HG02852 (cell line): ENCODE results near the gene AKAP10.
A peak's percentile ranks its signal among the peaks of the same experiment; 100 is the strongest.
"Not testable (repeated sequence)": the region's sequence is repeated elsewhere in the genome, so short reads cannot be mapped to it uniquely, and the experiment has no call there.

Experiments
- ATAC-seq: cut with Tn5 transposase; IDR thresholded peaks from one replicate; pipeline ENCODE4 v1.9.1; 2021; ENCODE audit warnings: mild to moderate bottlenecking, moderate library complexity; ENCODE audit not compliant: unreplicated experiment

Gene AKAP10

DNA sequence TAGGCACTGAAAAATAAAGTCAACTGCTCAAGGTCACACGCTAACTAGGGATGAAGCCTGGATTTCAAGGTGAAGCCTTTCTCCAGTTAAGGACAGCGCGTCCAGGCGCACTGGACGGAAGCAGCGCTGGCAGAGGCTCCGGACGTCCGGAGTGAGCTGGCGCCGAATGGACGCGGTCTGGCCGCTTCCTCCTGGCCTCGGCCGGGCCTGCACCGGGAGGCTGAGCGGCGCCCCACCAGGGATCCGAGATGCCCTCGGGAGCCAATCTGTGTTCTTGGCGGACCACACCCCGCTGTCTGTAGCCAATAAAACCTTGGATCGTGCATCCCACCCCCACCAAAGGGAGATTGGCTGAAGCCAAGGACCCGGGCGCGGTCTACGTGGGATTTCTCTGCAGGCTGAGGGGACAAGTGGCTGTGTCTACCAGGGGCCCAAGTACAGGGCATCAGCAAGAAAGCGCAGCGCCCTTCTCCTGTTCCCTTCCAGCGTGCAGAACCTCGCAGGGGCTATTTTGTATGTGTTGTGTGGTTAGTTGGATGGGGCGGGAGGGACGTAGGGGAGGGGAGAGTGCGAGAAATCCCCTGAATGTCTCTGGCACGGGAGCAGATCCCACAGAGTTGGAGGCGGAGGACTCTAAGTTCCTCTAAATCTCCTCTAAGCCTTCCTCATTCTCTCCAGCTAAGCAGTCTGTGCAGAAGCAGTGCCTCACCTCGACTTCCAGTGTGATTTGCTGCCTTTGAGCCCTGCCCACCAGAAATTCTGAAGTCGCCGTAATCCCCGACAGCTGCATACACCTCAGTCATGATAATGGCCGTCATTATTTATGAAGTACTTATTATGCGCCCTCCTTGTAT lies 2.5 kb upstream of the AKAP10 start:
- no peak for ATAC-seq

DNA sequence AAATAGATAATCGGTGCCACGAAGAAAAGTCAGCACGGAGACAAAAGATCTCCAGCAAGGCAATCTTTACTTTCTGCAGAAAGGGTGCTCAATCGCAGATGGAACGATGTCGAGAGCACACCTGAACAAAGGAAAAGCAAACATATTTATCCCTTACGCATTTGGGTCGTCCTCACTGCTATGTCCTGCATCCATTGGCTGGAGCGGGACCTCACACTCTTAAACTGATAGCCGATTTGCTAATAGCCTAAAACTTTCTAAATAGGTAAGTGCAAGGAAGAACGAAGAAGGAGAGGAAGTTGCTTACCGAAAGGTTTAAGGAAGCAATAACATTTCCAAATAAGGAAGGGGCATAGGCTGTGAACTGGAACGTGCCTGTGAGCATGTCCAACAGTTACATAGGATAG lies 1.2 kb upstream of the AKAP10 start:
- no peak for ATAC-seq

DNA sequence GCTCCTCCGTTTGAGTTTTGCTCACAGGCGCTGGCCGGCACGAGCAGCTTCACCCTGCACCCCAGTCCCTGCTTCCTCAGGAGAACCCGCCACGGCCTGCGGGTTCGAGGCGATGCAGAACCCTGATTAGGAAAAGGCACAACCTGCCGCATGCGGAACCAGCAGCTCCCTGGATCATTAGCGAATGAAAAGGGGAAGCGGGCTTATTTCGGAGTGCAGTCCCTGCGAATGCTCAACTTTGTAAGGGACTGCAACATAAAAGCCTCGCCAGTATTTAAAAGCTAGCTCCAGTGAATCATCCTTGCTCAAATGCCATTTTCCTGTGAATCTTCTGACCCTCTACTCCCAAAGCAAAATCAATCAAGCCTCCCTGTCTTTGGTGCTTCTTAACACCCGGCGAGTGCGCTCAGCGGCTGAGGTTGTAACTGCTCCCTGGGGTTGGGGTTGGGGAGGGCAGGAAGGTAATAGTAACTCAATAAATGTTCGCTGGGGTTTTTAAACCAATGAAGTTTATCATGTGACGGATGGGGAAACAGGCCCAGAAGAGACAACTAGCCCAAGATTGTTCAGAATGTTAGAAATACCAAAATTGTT lies 678 bp upstream of the AKAP10 start:
- peak; percentile 31 for ATAC-seq

GRCh38 chr17:19975601-19976000 lies 2.0 kb downstream of the AKAP10 start:
- ATAC-seq, result no peak

- no peak for ATAC-seq
Observed at GRCh38 chr17:19973156-19973555, 4.5 kb downstream of the AKAP10 start.

DNA sequence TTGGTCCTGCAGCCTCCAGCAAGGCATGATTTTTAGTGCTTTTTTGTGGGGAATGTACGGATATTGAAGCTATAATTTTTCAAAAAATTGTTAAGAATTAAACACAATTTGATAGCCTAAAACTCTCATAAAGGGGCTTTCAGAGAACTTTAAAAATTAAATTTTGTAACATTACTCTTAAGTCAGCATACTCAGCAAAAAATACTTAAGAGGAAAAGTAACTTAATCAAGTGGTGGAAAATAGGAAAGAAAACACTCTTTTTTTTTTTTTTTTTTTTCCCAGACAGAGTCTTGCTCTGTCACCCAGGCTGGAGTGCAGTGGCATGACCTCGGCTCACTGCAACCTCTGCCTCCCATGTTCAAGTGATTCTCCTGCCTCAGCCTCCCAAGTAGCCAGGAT lies 14.7 kb downstream of the AKAP10 start:
- ATAC-seq, result not testable (repeated sequence)

- ATAC-seq, result no peak
Observed at GRCh38 chr17:19958023-19958422, 19.6 kb downstream of the AKAP10 start.

DNA sequence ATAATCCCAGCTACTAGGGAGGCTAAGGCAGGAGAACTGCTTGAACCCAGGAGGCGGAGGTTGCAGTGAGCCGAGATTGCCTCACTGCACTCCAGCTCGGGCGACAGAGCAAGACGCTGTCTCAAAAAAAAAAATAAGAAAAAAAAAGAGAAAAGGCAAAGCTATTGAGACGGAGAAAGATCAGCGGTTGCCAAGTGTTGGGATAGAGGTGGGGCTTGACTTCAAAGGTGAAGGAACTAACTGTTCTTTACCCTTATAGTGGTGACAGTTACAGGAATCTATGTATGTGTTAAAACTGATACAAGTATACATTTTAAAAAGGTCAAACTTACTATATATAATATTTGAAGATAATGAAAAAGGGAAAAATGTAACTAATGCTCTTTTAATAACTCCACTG lies 22.5 kb downstream of the AKAP10 start:
- no peak for ATAC-seq

DNA sequence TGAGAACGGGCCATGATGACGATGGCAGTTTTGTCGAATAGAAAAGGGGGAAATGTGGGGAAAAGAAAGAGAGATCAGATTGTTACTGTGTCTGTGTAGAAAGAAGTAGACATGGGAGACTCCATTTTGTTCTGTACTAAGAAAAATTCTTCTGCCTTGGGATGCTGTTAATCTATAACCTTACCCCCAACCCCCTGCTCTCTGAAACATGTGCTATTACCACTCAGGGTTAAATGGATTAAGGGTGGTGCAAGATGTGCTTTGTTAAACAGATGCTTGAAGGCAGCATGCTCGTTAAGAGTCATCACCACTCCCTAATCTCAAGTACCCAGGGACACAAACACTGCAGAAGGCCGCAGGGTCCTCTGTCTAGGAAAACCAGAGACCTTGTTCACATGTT lies 26.2 kb downstream of the AKAP10 start:
- not testable (repeated sequence) for ATAC-seq

DNA sequence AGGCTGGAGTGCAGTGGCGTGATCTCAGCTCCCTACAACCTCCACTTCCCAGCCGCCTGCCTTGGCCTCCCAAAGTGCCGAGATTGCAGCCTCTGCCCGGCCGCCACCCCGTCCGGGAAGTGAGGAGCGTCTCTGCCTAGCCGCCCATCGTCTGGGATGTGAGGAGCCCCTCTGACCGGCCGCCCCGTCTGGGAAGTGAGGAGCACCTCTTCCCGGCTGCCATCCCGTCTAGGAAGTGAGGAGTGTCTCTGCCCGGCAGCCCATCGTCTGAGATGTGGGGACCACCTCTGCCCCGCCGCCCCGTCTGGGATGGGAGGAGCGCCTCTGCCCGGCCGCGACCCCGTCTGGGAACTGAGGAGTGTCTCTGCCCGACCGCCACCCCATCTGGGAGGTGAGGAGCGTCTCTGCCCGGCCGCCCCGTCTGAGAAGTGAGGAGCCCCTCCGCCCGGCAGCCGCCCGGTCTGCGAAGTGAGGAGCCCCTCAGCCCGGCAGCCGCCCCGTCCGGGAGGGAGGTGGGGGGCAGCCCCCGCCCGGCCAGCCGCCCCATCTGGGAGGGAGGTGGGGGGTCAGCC lies 26.9 kb downstream of the AKAP10 start:
- ATAC-seq, result not testable (repeated sequence)

- ATAC-seq, result no peak
Observed at GRCh38 chr17:19948116-19948943, 29.3 kb downstream of the AKAP10 start.

DNA sequence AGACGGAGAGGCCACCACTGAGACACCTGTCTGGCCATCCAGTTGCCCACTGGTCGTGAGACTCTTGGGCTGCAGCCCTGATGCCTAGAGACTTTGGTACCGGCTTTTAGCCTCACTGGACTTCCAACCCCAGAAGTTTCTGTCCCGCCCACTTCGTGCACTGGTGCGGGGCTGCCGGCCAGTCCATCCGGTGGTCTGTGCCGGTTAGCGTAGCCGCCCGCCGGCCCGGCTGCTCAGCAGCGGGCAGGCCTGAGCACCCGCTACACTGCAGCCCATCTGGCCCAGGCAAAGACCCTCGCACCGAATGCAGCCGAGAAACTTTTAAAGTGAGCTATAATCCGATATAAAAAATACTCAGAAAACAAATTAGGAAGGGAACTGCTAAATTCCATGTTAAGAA lies 30.7 kb downstream of the AKAP10 start:
- ATAC-seq, result no peak

- no peak for ATAC-seq
Observed at GRCh38 chr17:19945009-19945626, 32.5 kb downstream of the AKAP10 start.

DNA sequence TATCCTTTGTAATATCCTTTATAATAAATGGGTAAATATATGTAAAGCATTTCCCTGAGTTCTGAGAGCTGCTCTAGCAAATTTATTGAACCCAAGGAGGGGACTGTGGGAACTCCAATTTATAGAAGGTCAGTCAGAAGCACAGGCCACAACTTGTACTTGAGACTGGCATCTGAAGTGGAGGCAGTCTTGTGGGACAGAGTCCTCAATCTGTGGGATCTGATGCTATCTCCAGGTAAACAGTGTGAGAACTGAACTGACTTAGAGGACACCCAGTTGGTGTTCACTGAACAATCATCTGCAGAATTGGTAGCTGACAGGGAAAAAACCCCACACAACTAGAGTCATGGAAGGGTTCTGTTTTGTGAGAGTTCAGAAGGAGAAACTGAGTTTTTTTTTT lies 34.0 kb downstream of the AKAP10 start:
- ATAC-seq, result no peak

GRCh38 chr17:19943026-19943425 lies 34.6 kb downstream of the AKAP10 start:
- ATAC-seq, result no peak

DNA sequence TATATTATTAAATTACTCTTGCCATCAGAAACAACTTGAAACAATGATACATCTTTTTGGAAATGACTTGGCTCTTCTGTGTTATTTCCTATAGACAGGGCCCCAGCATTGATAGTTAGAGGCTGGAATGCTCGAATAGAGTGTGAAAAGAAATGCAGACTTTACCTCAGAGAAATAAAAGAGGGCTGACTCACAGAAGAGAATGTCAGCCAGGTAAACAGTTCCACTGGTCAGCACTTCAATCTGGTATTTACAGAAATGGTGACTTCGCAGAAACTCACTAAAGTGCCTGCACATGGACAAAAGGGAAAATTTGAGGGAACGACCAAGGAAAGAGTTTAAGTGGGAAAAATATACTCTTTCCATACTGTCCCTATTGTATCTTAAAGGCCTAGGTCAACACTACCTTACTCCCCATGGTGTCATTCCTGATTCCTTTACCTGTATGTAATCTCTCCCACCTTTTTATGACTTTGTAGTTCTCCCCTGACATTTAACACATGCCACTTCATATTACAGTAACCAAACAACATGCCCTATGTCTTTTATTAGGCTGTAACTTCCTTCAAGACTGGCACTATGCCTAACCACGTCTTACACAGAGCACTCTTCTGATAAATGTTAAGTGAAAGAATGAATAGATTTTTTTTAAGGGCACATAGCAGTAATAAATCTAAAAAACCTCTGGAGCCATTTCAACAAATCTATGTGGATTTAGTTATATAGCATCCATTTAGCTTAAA lies 36.7 kb downstream of the AKAP10 start:
- no peak for ATAC-seq

GRCh38 chr17:19939993-19940721 lies 37.5 kb downstream of the AKAP10 start:
- ATAC-seq, result no peak

DNA sequence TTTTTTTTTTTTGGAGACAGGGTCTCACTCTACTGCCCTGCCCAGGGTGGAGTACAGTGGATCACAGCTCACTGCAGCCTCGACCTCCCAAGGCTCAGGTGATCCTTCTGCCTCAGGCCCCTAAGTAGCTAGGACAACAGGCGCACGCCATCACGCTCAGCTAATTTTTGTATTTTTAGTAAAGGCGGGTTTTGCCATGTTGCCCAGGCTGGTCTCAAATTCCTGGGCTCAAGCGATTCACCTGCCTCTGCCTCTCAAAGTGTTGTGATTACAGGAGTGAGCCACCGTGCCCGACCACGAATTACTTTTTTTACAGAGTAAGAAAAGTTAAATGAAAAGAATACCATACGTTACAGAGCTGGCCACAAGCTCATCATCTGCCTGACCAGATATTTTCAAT lies 38.9 kb downstream of the AKAP10 start:
- no peak for ATAC-seq

- ATAC-seq, result no peak
Observed at GRCh38 chr17:19937522-19937921, 40.1 kb downstream of the AKAP10 start.

- ATAC-seq, result no peak
Observed at GRCh38 chr17:19935169-19935568, 42.5 kb downstream of the AKAP10 start.
